Peyer's patch (tissue), 4 donors: ENCODE measurements around the gene FTCD. TPM values are rescaled to one million over a fixed set of nuclear protein-coding genes. Genes with fewer than 3 reads are reported as not detected.
"Not testable (repeated sequence)": the region's sequence is repeated elsewhere in the genome, so short reads cannot be mapped to it uniquely, and the experiment has no call there.

ENCODE experiments used
- DNase-seq, 3 donors: peaks; one replicate each; pipeline ENCODE4 v3.0.0-alpha.2; 2017 to 2019
- H3K27ac ChIP-seq, 4 donors: fragments of 200-600 bp; sonication (generic); one replicate each; pipeline ENCODE4 v1.5.1; 2016 to 2019
- H3K27me3 ChIP-seq, 2 donors: fragments of 200-600 bp; sonication (generic); one replicate each; pipeline ENCODE4 v1.5.1; 2019
- H3K36me3 ChIP-seq, 3 donors: fragments of 200-600 bp; sonication (generic); one replicate each; pipeline ENCODE4 v1.5.1; 2016 to 2019
- H3K4me1 ChIP-seq, 4 donors: fragments of 200-600 bp; sonication (generic); one replicate each; pipeline ENCODE4 v1.5.1; 2016 to 2019
- H3K4me3 ChIP-seq, 4 donors: fragments of 200-600 bp; sonication (generic); 1 replicate in 3 of 4; 2 replicates in 1 of 4; pipeline ENCODE4 v1.5.1; 2016 to 2019; ENCODE audit warnings: mild to moderate bottlenecking in 1 of 4
- H3K9me3 ChIP-seq, 4 donors: fragments of 200-600 bp; sonication (generic); one replicate each; pipeline ENCODE4 v1.5.1; 2016 to 2019; ENCODE audit warnings: mild to moderate bottlenecking in 1 of 4
- POLR2A ChIP-seq, 2 donors: fragments of 450-650 bp; IDR thresholded peaks; one replicate each; pipeline ENCODE4 v1.5.1; 2017; ENCODE audit warnings: antibody characterized with exemption in 2 of 2, mild to moderate bottlenecking in 2 of 2, moderate library complexity in 2 of 2
- total RNA-seq, 4 donors: library from RNA; depleted of rRNA; stranded (reverse); fragments of >200 nt; gene quantifications; one replicate each; pipeline ENCODE4 v1.1.0, GENCODE V29; 2016
- TF ChIP-seq, protein P1 (sequence below), 6 experiments: fragments of 450-650 bp in 4 of 6; fragments of 200-600 bp in 2 of 6; sonication (generic) in 1 of 6; IDR thresholded peaks; one replicate each; pipeline ENCODE4 v1.5.1; 2017 to 2019; ENCODE audit warnings: antibody characterized with exemption in 6 of 6, mild to moderate bottlenecking in 3 of 6, moderate library complexity in 1 of 6

FTCD gene
- total RNA-seq, 4 donors from 2014 or later = 0.67 to 1.0 TPM; not detected in 2

- Histone ChIP-seq H3K9me3 (no peaks in the 10 kb centered on the region), H3K4me1 (no peaks in the 10 kb centered on the region), H3K27me3 (no peaks in the 10 kb centered on the region), H3K27ac (no peak overlapping the region), H3K36me3 (no peaks in the 10 kb centered on the region), H3K4me3 (no peak overlapping the region)
- no peak for DNase-seq
- no peak for TF ChIP-seq POLR2A (IDR thresholded peaks at IDR 0.05)
- TF ChIP-seq, protein P1, sequence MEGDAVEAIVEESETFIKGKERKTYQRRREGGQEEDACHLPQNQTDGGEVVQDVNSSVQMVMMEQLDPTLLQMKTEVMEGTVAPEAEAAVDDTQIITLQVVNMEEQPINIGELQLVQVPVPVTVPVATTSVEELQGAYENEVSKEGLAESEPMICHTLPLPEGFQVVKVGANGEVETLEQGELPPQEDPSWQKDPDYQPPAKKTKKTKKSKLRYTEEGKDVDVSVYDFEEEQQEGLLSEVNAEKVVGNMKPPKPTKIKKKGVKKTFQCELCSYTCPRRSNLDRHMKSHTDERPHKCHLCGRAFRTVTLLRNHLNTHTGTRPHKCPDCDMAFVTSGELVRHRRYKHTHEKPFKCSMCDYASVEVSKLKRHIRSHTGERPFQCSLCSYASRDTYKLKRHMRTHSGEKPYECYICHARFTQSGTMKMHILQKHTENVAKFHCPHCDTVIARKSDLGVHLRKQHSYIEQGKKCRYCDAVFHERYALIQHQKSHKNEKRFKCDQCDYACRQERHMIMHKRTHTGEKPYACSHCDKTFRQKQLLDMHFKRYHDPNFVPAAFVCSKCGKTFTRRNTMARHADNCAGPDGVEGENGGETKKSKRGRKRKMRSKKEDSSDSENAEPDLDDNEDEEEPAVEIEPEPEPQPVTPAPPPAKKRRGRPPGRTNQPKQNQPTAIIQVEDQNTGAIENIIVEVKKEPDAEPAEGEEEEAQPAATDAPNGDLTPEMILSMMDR (IDR thresholded peaks at IDR 0.05) = no peak
Observed at GRCh38 chr21:46141767-46142581, 13.4 kb downstream of the FTCD start.

DNA sequence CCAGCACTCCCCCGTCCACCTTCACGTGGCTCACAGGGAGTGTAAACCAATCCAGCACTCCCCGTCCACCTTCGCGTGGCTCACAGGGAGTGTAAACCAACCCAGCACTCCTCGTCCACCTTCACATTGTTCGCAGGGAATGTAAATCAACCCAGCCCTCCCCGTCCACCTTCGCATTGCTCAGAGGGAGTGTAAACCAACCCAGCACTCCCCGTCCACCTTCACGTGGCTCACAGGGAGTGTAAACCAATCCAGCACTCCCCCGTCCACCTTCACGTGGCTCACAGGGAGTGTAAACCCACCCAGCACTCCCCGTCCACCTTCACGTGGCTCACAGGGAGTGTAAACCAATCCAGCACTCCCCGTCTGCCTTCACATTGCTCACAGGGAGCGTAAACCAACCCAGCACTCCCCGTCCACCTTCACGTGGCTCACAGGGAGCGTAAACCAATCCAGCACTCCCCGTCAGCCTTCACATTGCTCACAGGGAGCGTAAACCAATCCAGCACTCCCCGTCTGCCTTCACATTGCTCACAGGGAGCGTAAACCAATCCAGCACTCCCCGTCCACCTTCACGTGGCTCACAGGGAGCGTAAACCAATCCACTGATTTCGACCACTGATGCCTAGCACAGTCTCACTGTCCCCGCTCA is 14.9 kb downstream of the FTCD start:
- H3K4me1 ChIP-seq, H3K36me3 ChIP-seq, H3K4me3 ChIP-seq, H3K27me3 ChIP-seq, DNase-seq, H3K9me3 ChIP-seq, H3K27ac ChIP-seq: not testable (repeated sequence)

DNA sequence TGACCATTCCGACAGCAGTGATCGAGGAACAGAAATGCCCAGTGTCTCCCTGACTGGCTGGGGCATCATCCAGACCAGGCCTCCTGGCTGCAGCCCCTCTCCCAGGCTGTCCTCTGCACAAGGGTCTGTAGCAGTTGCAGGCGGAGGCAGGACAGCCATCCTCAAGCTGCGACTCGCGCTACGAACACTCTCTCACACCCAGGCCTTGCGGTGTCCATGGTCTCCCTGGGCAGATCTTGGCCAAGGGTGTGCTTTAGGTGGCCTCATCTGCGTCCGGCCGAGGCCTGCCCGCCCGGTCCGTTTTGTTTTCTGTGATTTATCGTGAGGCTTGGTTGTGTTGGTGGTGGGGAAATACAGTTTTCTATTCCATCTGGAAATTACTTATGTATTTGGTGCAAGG is 15.7 kb downstream of the FTCD start:
- no peak for DNase-seq
- Histone ChIP-seq H3K4me1 (no peaks in the 10 kb centered on the region), H3K27ac (no peak overlapping the region), H3K9me3 (no peaks in the 10 kb centered on the region), H3K27me3 (no peaks in the 10 kb centered on the region), H3K36me3 (no peaks in the 10 kb centered on the region), H3K4me3 (no peak overlapping the region)
- no peak for TF ChIP-seq POLR2A (IDR thresholded peaks at IDR 0.05)
- TF ChIP-seq, protein P1 (IDR thresholded peaks at IDR 0.05) = no peak

GRCh38 chr21:46138383-46138970 is 16.9 kb downstream of the FTCD start:
- H3K4me1 ChIP-seq = no peaks in the 10 kb centered on the region
- no peak overlapping the region for H3K4me3 ChIP-seq
- DNase-seq = no peak
- TF ChIP-seq, protein P1 (IDR thresholded peaks at IDR 0.05) = no peak
- no peaks in the 10 kb centered on the region for H3K36me3 ChIP-seq
- no peak overlapping the region for H3K27ac ChIP-seq
- no peaks in the 10 kb centered on the region for H3K27me3 ChIP-seq
- no peaks in the 10 kb centered on the region for H3K9me3 ChIP-seq

GRCh38 chr21:46137908-46138307 is 17.5 kb downstream of the FTCD start:
- TF ChIP-seq, protein P1 (IDR thresholded peaks at IDR 0.05) = no peak
- TF ChIP-seq POLR2A (IDR thresholded peaks at IDR 0.05) = no peak
- H3K9me3 ChIP-seq = no peaks in the 10 kb centered on the region
- no peaks in the 10 kb centered on the region for H3K36me3 ChIP-seq
- no peaks in the 10 kb centered on the region for H3K4me1 ChIP-seq
- H3K27ac ChIP-seq = no peak overlapping the region
- no peak for DNase-seq
- H3K27me3 ChIP-seq = no peaks in the 10 kb centered on the region
- H3K4me3 ChIP-seq = no peak overlapping the region

DNA sequence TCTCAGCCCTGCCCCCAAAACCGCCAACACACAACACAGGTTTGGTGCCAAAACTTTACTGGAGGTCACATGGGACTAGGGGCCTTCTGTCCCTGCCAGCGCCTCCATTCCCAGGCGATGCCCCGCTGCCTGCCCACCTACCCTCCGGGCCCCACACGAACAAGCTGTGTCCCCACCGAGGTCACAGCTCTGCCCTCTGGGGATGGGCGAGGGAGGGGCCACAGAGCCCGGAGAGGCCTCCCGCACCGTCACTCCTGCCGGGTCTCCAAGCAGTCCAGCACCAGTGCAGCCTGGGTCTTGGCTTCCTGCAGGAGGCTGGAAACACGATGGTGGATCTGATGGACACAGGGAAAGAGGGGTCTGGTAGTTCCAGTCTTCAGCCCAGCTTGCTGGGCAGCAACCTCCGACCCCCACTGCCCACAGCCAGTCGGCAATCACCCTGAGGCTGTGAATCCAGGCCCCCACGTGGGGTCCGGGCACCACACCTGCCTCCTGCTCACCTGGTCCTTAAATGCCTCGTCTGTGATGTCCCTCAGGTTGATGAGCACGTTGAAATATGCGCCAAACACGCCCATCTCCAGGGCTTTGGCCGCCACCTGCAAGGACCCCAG is 18.5 kb downstream of the FTCD start:
- Histone ChIP-seq H3K27ac (no peak overlapping the region), H3K4me3 (no peak overlapping the region), H3K4me1 (no peaks in the 10 kb centered on the region), H3K27me3 (no peaks in the 10 kb centered on the region), H3K36me3 (no peaks in the 10 kb centered on the region), H3K9me3 (no peaks in the 10 kb centered on the region)
- no peak for TF ChIP-seq POLR2A (IDR thresholded peaks at IDR 0.05)
- TF ChIP-seq, protein P1 (IDR thresholded peaks at IDR 0.05) = no peak
- no peak for DNase-seq
